Measurements from ENCODE around the gene CLK3. TPM values are rescaled to one million over a fixed set of nuclear protein-coding genes. Genes with fewer than 3 reads are reported as not detected.

Gene CLK3
- polyA plus RNA-seq, 1 of the 3 experiments (the other 2 are of a cell fraction), result 67.7 TPM

GRCh38 chr15:74630284-74631086 is 14.8 kb downstream of the CLK3 start:
- WGBS (ENCODE audit: low lambda C conversion rate), result 88% methylated on average over 5 of the region's 6 CpGs
- H3K4me3 ChIP-seq (ENCODE audit: low read depth in 2 of 2, low read length in 1 of 2), result no peak overlapping the region
- H2AFZ ChIP-seq (ENCODE audit: low read depth), result no peak overlapping the region
- ChIA-PET POLR2A (interaction anchor here (1.0 to 1.9 kb wide), 5 partner anchors 7 to 188 kb away, joined by 3 to 9 read pairs (median 5); no protein-coding TSS in a partner anchor), CTCF (interaction anchor here (0.5 to 39.4 kb wide), 20 partner anchors 11 to 313 kb away, joined by 3 to 1109 read pairs (median 5); partner anchors contain the start of genes CLK3 and CSK)
- H4K20me1 ChIP-seq (ENCODE audit: insufficient read depth), result peaks cover 50% of the 10 kb centered on the region; the same call in 1 of the 2 replicates
- no peak overlapping the region for H3K4me2 ChIP-seq
- H3K27ac ChIP-seq (ENCODE audit: low read depth in 2 of 2, low read length in 1 of 2), result peak overlapping the region in 1 of 2 experiments; percentile 16; a peak in 1 of 4 replicates
- no peaks in the 10 kb centered on the region for H3K4me1 ChIP-seq (ENCODE audit: control insufficient read depth in 1 of 2, insufficient read depth in 2 of 2, low read depth in 1 of 2, low read length in 1 of 2)
- no peaks in the 10 kb centered on the region for H3K9me2 ChIP-seq
- H3K36me3 ChIP-seq (replicated peaks in 1 of 2; ENCODE audit: control insufficient read depth in 1 of 2, insufficient read depth in 2 of 2, low read length in 1 of 2), result peaks cover 23 to 88% of the 10 kb centered on the region in 2 experiments
- TF ChIP-seq ELF1 (IDR thresholded peaks at IDR 0.05) (no peak), CTCF (IDR thresholded peaks at IDR 0.05) (peak; percentile 25), JUND (IDR thresholded peaks at IDR 0.05) (no peak), REST (IDR thresholded peaks at IDR 0.05; ENCODE audit: low read depth, low read length) (no peak), POLR2AphosphoS5 (IDR thresholded peaks at IDR 0.05; ENCODE audit: low read depth, low read length) (peak; percentile 5; the same call in 1 of the 2 replicates), NRF1 (IDR thresholded peaks at IDR 0.05; ENCODE audit: low read depth, low read length) (no peak), CHD2 (IDR thresholded peaks at IDR 0.05; ENCODE audit: low read length, partially characterized antibody) (no peak), SIN3A (IDR thresholded peaks at IDR 0.05; ENCODE audit: borderline replicate concordance, low read depth, low read length) (no peak), USF1 (IDR thresholded peaks at IDR 0.05; ENCODE audit: borderline replicate concordance, low read depth) (no peak), EP300 (IDR thresholded peaks at IDR 0.05; ENCODE audit: borderline replicate concordance in 1 of 2, low read depth in 1 of 2, low read length in 1 of 2) (no peak), FOSL2 (IDR thresholded peaks at IDR 0.05; ENCODE audit: borderline replicate concordance, low read depth) (no peak), FOXJ3 (CRISPR knock-in tag; IDR thresholded peaks at IDR 0.05) (no peak), RFX5 (IDR thresholded peaks at IDR 0.05; ENCODE audit: low read length) (no peak), IRF3 (IDR thresholded peaks at IDR 0.05; ENCODE audit: low read depth, low read length) (no peak), FOXM1 (IDR thresholded peaks at IDR 0.05; ENCODE audit: low read depth) (no peak)
- H3K27me3 ChIP-seq (ENCODE audit: insufficient read depth), result no peaks in the 10 kb centered on the region
- H3K9me3 ChIP-seq, result no peaks in the 10 kb centered on the region
- no peak for DNase-seq
- 0 out of 2 replicates have a peak, but pooled peaks cover 4% of the 10 kb centered on the region for H3K79me2 ChIP-seq (ENCODE audit: insufficient read depth)
- H3F3A ChIP-seq (replicated peaks; ENCODE audit: insufficient read depth), result peaks cover 9% of the 10 kb centered on the region
- no peak overlapping the region for H3K9ac ChIP-seq

All from SK-N-SH (cell line).